GM21786 (cell line): ENCODE measurements around the gene LIMK2.

ENCODE experiments used
- ATAC-seq: cut with Tn5 transposase; IDR thresholded peaks from one replicate; pipeline ENCODE4 v1.9.1; 2021; ENCODE audit not compliant: unreplicated experiment

The LIMK2 gene

DNA sequence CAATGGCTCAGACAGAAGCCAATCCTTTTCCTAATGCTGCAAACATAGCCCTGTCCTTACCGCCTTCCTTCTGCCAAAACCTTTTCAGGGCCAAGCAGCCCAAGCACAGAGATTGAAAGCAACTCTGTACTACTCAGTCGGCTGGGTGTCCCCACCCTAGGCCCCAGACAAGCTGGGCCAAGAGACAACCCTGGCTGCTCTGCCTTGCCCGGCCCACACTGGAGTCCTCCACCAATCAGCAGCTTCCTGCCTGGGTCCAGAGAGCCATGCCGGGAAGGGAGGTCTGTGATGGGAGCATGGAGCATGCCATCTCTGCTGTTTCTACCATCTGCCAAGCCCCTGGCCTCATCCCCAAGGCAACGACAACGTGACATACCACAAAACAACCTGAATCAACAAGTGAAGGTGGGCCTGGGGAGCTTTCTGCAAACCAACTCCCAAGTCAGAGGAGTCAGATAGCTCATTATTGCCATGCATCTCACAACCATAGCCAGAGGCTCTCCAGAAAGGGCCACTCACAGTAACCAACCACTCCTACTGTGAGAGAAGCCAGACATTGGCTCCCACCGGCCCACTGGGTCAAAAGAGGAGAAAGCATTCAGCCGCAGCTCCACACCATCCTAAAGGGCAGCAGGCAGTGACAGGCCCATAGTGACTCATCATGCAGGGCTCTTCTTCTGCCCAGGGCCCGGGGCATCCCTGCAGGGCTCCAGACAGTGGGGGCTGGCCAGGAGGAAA, 115.9 kb downstream of the LIMK2 start:
- no peak for ATAC-seq

DNA sequence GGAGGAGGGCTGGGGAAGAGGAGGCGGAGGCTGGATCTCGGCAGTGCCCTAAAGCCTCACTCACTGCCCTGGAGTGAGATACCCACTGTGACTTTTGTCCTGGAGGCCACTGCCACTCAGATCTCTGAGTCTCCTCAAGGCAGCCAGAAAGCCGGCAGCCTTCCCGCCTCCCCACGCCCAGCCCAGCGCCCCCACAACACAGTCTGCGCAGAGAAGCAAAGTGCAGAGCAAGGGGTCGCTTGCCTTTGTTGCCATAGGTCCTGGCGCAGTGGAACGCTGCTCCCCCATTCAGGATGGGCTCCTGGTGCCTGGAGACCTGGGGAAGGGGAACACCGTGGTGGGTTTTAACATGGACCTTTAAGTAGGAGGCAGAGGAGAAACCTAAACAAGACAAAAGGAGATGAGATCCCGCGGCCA, 116.5 kb downstream of the LIMK2 start:
- ATAC-seq, result no peak

DNA sequence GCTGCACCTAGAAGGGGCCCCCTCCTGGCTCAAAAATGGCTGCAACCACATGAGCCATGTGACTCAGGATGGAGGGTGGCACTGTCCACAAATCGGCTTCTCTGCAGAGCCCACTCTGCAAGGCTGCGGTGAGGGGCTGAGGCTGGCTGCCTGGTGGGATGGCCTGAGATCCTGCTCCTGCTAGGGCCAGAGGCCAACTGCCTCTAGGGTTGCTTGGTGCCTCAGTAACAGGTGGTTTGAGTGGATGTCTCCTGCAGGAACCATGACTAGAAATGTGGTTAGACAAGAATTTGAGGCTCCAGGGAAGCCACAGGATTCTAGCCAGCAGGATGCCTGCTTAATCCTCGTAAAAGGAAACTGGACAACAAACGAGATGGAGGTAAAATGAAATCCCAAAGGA, 116.9 kb downstream of the LIMK2 start:
- ATAC-seq, result no peak
